ENCODE data around the gene LIN7C. TPM values are rescaled to one million over a fixed set of nuclear protein-coding genes. Genes with fewer than 3 reads are reported as not detected.

The LIN7C gene
- total and polyA plus RNA-seq, 12 donors: 3.4 to 22.3 (median 16.4) TPM

GRCh38 chr11:27505781-27506180 is 788 bp downstream of the LIN7C start:
- Histone ChIP-seq H3K4me3 (peak overlapping the region; percentile 68 to 93 (median 77)), H3K27me3 (no peaks in the 10 kb centered on the region), H3K9me3 (no peaks in the 10 kb centered on the region), H3K27ac (peak overlapping the region; percentile 70 to 95 (median 91)), H3K36me3 (peaks cover 0 to 26% (median 3%) of the 10 kb centered on the region in 9 donors), H3K4me1 (peaks cover 10 to 56% (median 45%) of the 10 kb centered on the region in 9 donors)
- ATAC-seq: peak in 2 of 8 donors; percentile 3 to 7
- 5 to 7% methylated on average over 5 of the region's 5 CpGs for WGBS, 2 donors
- intact Hi-C loops (cut with DNase I): loop anchor here in 1 of 10 donors (5.0 kb wide), 1 partner anchor 753 kb away; no protein-coding TSS in a partner anchor
- no peak for DNase-seq
- TF ChIP-seq, protein P1, sequence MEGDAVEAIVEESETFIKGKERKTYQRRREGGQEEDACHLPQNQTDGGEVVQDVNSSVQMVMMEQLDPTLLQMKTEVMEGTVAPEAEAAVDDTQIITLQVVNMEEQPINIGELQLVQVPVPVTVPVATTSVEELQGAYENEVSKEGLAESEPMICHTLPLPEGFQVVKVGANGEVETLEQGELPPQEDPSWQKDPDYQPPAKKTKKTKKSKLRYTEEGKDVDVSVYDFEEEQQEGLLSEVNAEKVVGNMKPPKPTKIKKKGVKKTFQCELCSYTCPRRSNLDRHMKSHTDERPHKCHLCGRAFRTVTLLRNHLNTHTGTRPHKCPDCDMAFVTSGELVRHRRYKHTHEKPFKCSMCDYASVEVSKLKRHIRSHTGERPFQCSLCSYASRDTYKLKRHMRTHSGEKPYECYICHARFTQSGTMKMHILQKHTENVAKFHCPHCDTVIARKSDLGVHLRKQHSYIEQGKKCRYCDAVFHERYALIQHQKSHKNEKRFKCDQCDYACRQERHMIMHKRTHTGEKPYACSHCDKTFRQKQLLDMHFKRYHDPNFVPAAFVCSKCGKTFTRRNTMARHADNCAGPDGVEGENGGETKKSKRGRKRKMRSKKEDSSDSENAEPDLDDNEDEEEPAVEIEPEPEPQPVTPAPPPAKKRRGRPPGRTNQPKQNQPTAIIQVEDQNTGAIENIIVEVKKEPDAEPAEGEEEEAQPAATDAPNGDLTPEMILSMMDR (IDR thresholded peaks at IDR 0.05): no peak

GRCh38 chr11:27504205-27504604 is 2.4 kb downstream of the LIN7C start:
- WGBS, 2 donors: 74 to 76% methylated on average over 2 of the region's 2 CpGs
- DNase-seq (no peak), ATAC-seq (no peak)
- TF ChIP-seq, protein P1 (IDR thresholded peaks at IDR 0.05): no peak
- intact Hi-C loops (cut with DNase I): no loop called here
- Histone ChIP-seq H3K4me3 (no peak overlapping the region), H3K27me3 (no peaks in the 10 kb centered on the region), H3K36me3 (peaks cover 0 to 41% (median 17%) of the 10 kb centered on the region in 9 donors), H3K27ac (no peak overlapping the region), H3K4me1 (peaks cover 10 to 54% (median 43%) of the 10 kb centered on the region in 9 donors), H3K9me3 (no peaks in the 10 kb centered on the region)

DNA sequence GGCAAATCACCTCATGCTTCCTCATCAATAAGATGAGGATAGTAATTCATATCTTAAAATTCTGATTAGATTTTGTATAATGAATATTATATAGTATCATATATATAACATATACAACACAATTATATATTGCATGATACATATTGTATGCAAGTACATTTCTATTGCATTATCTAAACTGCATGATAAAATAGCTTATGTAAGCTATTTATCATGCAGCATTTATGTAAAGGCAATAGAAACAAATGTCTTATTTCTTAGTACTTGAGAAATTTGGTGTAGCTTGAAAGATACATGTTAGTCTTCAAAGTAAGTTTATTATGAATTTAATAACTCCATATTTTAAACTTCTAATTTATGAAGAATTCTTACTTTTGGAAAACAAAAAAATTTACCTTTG is 5.5 kb downstream of the LIN7C start:
- Histone ChIP-seq H3K27ac (no peak overlapping the region), H3K4me1 (peaks cover 8 to 55% (median 43%) of the 10 kb centered on the region in 9 donors), H3K27me3 (no peaks in the 10 kb centered on the region), H3K9me3 (no peaks in the 10 kb centered on the region), H3K36me3 (peaks cover 0 to 71% (median 25%) of the 10 kb centered on the region in 9 donors), H3K4me3 (no peak overlapping the region)
- intact Hi-C loops (cut with DNase I): no loop called here
- ATAC-seq: no peak
- TF ChIP-seq, protein P1 (IDR thresholded peaks at IDR 0.05): no peak
- DNase-seq: no peak

DNA sequence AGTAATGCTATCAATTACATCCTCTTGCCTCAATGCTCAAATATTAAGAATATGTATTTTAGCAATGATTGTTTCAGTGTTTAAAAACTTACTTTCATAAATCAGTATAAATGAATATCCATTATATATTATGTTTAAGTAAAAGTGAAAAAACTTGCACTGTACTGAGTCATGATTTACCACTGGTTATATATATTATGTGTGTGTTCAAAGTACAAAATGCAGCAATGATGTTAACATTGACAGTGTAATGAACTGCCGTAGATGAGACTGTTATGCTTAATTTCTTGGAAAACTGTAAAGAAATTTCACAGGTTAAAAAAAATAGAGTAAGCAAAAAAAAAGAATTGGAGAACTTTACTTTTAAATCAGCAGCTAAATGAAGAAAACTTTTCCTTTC is 8.7 kb downstream of the LIN7C start:
- ATAC-seq: no peak
- TF ChIP-seq, protein P1 (IDR thresholded peaks at IDR 0.05): no peak
- peaks cover 0 to 33% (median 23%) of the 10 kb centered on the region in 9 donors for H3K4me1 ChIP-seq
- no peak for DNase-seq
- H3K27me3 ChIP-seq: no peaks in the 10 kb centered on the region
- intact Hi-C loops (cut with DNase I): no loop called here
- H3K9me3 ChIP-seq: no peaks in the 10 kb centered on the region
- peaks cover 0 to 92% (median 29%) of the 10 kb centered on the region in 9 donors for H3K36me3 ChIP-seq
- 90 to 94% methylated on average over 1 of the region's 1 CpG for WGBS, 2 donors
- H3K27ac ChIP-seq: no peak overlapping the region
- H3K4me3 ChIP-seq: no peak overlapping the region

All from heart right ventricle (tissue), 16 donors.